H9 (cell line): ENCODE measurements around the gene PROKR1. TPM values are rescaled to one million over a fixed set of nuclear protein-coding genes. Genes with fewer than 3 reads are reported as not detected.
"Not testable (repeated sequence)": the region's sequence is repeated elsewhere in the genome, so short reads cannot be mapped to it uniquely, and the experiment has no call there.

Experiments used
- DNase-seq: peaks from one replicate; pipeline ENCODE4 v3.0.0-alpha.2; 2017
- H2AFZ ChIP-seq: one replicate; pipeline ENCODE4 v1.6.1; 2013; ENCODE audit warnings: mild to moderate bottlenecking, low read length, control low read depth, moderate library complexity
- H2AK5ac ChIP-seq: 2 replicates; pipeline ENCODE4 v1.6.1; 2013; ENCODE audit warnings: low read length, control low read depth, mixed read lengths; ENCODE audit not compliant: insufficient read length
- H2BK120ac ChIP-seq: one replicate; pipeline ENCODE4 v1.6.1; 2013; ENCODE audit warnings: low read depth, mild to moderate bottlenecking, low read length, control low read depth, inconsistent platforms; ENCODE audit not compliant: poor library complexity, severe bottlenecking
- H2BK12ac ChIP-seq: 2 replicates; pipeline ENCODE4 v1.6.1; 2013; ENCODE audit warnings: low read length, control low read depth, mixed read lengths, low read depth; ENCODE audit not compliant: insufficient read length
- H2BK15ac ChIP-seq: 2 replicates; pipeline ENCODE4 v1.6.1; 2013; ENCODE audit warnings: low read depth, low read length, control low read depth
- H2BK20ac ChIP-seq: one replicate; pipeline ENCODE4 v1.6.1; 2013; ENCODE audit warnings: low read depth, mild to moderate bottlenecking, low read length, control low read depth, inconsistent platforms; ENCODE audit not compliant: poor library complexity, severe bottlenecking
- H2BK5ac ChIP-seq: 2 replicates; pipeline ENCODE4 v1.6.1; 2013; ENCODE audit warnings: low read length, control low read depth, mixed read lengths; ENCODE audit not compliant: insufficient read length
- H3K14ac ChIP-seq: 2 replicates; pipeline ENCODE4 v1.6.1; 2013; ENCODE audit warnings: low read length, control low read depth; ENCODE audit not compliant: insufficient read depth
- H3K18ac ChIP-seq: 2 replicates; pipeline ENCODE4 v1.6.1; 2013; ENCODE audit warnings: low read depth, mild to moderate bottlenecking, mixed read lengths, low read length, control low read depth; ENCODE audit not compliant: insufficient read length
- H3K23ac ChIP-seq: 2 replicates; pipeline ENCODE4 v1.6.1; 2013; ENCODE audit warnings: low read length, control low read depth, mixed read lengths, low read depth; ENCODE audit not compliant: insufficient read length
- H3K23me2 ChIP-seq: 2 replicates; pipeline ENCODE4 v1.6.1; 2013; ENCODE audit warnings: low read depth, mild to moderate bottlenecking, mixed read lengths, low read length, control low read depth; ENCODE audit not compliant: insufficient read length, poor library complexity, severe bottlenecking
- H3K27ac ChIP-seq: 2 replicates; pipeline ENCODE4 v1.5.1; 2013; ENCODE audit warnings: low read length, control low read depth, mixed read lengths, low read depth; ENCODE audit not compliant: insufficient read length
- H3K27me3 ChIP-seq: 2 replicates; pipeline ENCODE4 v1.6.1; 2013; ENCODE audit warnings: low read length, control low read depth, inconsistent platforms; ENCODE audit not compliant: insufficient read depth
- H3K4ac ChIP-seq: 2 replicates; pipeline ENCODE4 v1.6.1; 2013; ENCODE audit warnings: low read depth, mild to moderate bottlenecking, control low read depth, inconsistent platforms, low read length, moderate library complexity
- H3K4me1 ChIP-seq: 2 replicates; pipeline ENCODE4 v1.6.1; 2013; ENCODE audit warnings: low read length, control low read depth, inconsistent platforms; ENCODE audit not compliant: insufficient read depth
- H3K4me2 ChIP-seq: 2 replicates; pipeline ENCODE4 v1.6.1; 2013; ENCODE audit warnings: low read length, control low read depth, mixed read lengths; ENCODE audit not compliant: insufficient read length, insufficient read depth
- H3K56ac ChIP-seq: 2 replicates; pipeline ENCODE4 v1.6.1; 2013; ENCODE audit warnings: low read depth, mild to moderate bottlenecking, mixed read lengths, low read length, control low read depth; ENCODE audit not compliant: insufficient read length
- H3K79me1 ChIP-seq: 2 replicates; pipeline ENCODE4 v1.6.1; 2013; ENCODE audit warnings: low read depth, mild to moderate bottlenecking, moderate library complexity, low read length, control low read depth, inconsistent platforms; ENCODE audit not compliant: insufficient read depth, poor library complexity, severe bottlenecking
- H3K79me2 ChIP-seq: 2 replicates; pipeline ENCODE4 v1.6.1; 2013; ENCODE audit warnings: low read length, control low read depth, inconsistent platforms; ENCODE audit not compliant: insufficient read depth
- H3K9ac ChIP-seq: 2 replicates; pipeline ENCODE4 v1.6.1; 2013; ENCODE audit warnings: low read length, control low read depth, mixed read lengths; ENCODE audit not compliant: insufficient read length; ENCODE audit errors: extremely low read depth
- H3K9me3 ChIP-seq: one replicate; pipeline ENCODE4 v1.6.1; 2013; ENCODE audit warnings: low read depth, low read length, inconsistent platforms; ENCODE audit not compliant: control insufficient read depth
- H3T11ph ChIP-seq: one replicate; pipeline ENCODE4 v1.6.1; 2013; ENCODE audit warnings: mild to moderate bottlenecking, low read length, control low read depth, inconsistent platforms
- H4K20me1 ChIP-seq: one replicate; pipeline ENCODE4 v1.6.1; 2013; ENCODE audit not compliant: control insufficient read depth, insufficient read length, insufficient read depth
- H4K5ac ChIP-seq: 2 replicates; pipeline ENCODE4 v1.6.1; 2013; ENCODE audit warnings: low read depth, mild to moderate bottlenecking, mixed read lengths, low read length, control low read depth; ENCODE audit not compliant: insufficient read length
- H4K8ac ChIP-seq: replicated peaks from 2 replicates; pipeline ENCODE4 v1.6.1; 2013; ENCODE audit warnings: low read length, control low read depth, mixed read lengths, low read depth; ENCODE audit not compliant: insufficient read length
- H4K91ac ChIP-seq: 2 replicates; pipeline ENCODE4 v1.6.1; 2013; ENCODE audit warnings: low read depth, mild to moderate bottlenecking, moderate library complexity, mixed read lengths, low read length, control low read depth; ENCODE audit not compliant: insufficient read length
- H3K27ac Mint-ChIP-seq, 3 experiments: 2 replicates in 2 of 3; 3 replicates in 1 of 3; pipeline ENCODE4 v1.8.0; 2020 to 2021; ENCODE audit warnings: mixed read lengths in 3 of 3, mild to moderate bottlenecking in 1 of 3, moderate library complexity in 1 of 3
- H3K27me3 Mint-ChIP-seq: 2 replicates; pipeline ENCODE4 v1.8.0; 2021; ENCODE audit warnings: low read depth, mild to moderate bottlenecking, moderate library complexity, mixed read lengths
- H3K36me3 Mint-ChIP-seq, 3 experiments: 2 replicates in 2 of 3; 3 replicates in 1 of 3; pipeline ENCODE4 v1.8.0; 2020 to 2021; ENCODE audit warnings: low read depth in 3 of 3, mixed read lengths in 3 of 3; ENCODE audit not compliant: insufficient read depth in 1 of 3
- H3K4me1 Mint-ChIP-seq, 2 experiments: 2 replicates each; pipeline ENCODE4 v1.8.0; 2020; ENCODE audit warnings: mixed read lengths in 2 of 2
- H3K4me3 Mint-ChIP-seq, 2 experiments: 2 replicates in 1 of 2; 3 replicates in 1 of 2; pipeline ENCODE4 v1.8.0; 2020 to 2021; ENCODE audit warnings: mild to moderate bottlenecking in 2 of 2, mixed read lengths in 2 of 2, moderate library complexity in 1 of 2
- H3K9me3 Mint-ChIP-seq, 2 experiments: 2 replicates in 1 of 2; 3 replicates in 1 of 2; pipeline ENCODE4 v1.8.0; 2020; ENCODE audit warnings: mild to moderate bottlenecking in 2 of 2, mixed read lengths in 2 of 2, moderate library complexity in 1 of 2
- WGBS: extraction: QIAGEN DNeasy Blood & Tissue Kit; methylation state at CpG from one replicate; pipeline ENCODE4 v1.1.7; 2013; ENCODE audit warnings: missing lambda C conversion rate, low lambda C conversion rate, mixed read lengths; ENCODE audit not compliant: insufficient read length; ENCODE audit errors: extremely low coverage; 5-methylcytosine and 5-hydroxymethylcytosine counted together
- total RNA-seq: library from RNA; stranded (reverse); gene quantifications from 2 replicates; pipeline ENCODE4 v1.2.1, GENCODE V29; 2021
- TF ChIP-seq, protein P1 (sequence below): fragments of 200-600 bp; sonication (generic); conservative IDR thresholded peaks from 3 replicates; pipeline ENCODE4 v1.8.0; 2021; ENCODE audit warnings: antibody characterized with exemption, mild to moderate bottlenecking

The PROKR1 gene
- total RNA-seq, 1 experiment from 2014 or later = 1.5 TPM

DNA sequence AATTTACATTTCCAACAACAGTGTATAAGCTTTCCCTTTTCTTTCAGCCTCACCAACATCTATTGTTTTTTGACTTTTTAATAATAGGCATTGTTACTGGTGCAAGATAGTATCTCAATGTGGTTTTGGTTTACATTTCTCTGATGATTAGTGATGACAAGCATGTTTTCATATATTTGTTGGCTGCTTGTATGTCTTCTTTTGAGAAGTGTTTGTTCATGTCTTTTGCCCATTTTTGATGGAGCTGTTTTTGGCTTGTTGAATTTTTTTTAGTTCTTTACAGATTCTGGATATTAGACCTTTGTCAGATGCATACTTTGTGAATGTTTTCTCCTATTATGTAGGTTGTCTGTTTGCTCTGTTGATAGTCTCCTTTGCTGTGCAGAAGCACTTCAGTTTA is 32.1 kb downstream of the PROKR1 start:
- Histone ChIP-seq H2BK15ac (no peak overlapping the region), H2BK120ac (no peak overlapping the region), H3K9me3 (no peaks in the 10 kb centered on the region), H3K23ac (no peak overlapping the region), H3K27me3 (no peaks in the 10 kb centered on the region), H3K4ac (no peak overlapping the region), H3K27ac (no peak overlapping the region), H3K4me2 (no peak overlapping the region), H3K23me2 (no peaks in the 10 kb centered on the region), H3K18ac (no peak overlapping the region), H3K14ac (no peak overlapping the region), H4K8ac (no peak overlapping the region), H2AFZ (no peak overlapping the region), H3K79me2 (no peaks in the 10 kb centered on the region), H2BK12ac (no peak overlapping the region), H4K5ac (no peak overlapping the region), H3T11ph (no peak overlapping the region), H3K9ac (no peak overlapping the region), H3K79me1 (no peaks in the 10 kb centered on the region), H4K91ac (no peak overlapping the region), H3K56ac (no peak overlapping the region), H2BK5ac (no peak overlapping the region), H2AK5ac (no peak overlapping the region), H3K4me1 (no peaks in the 10 kb centered on the region), H4K20me1 (no peaks in the 10 kb centered on the region), H2BK20ac (no peak overlapping the region)
- peaks cover 16 to 21% of the 10 kb centered on the region in 2 experiments for H3K4me1 Mint-ChIP-seq
- peaks cover 20 to 22% of the 10 kb centered on the region in 2 experiments for H3K9me3 Mint-ChIP-seq
- no peak overlapping the region for H3K4me3 Mint-ChIP-seq
- TF ChIP-seq, protein P1, sequence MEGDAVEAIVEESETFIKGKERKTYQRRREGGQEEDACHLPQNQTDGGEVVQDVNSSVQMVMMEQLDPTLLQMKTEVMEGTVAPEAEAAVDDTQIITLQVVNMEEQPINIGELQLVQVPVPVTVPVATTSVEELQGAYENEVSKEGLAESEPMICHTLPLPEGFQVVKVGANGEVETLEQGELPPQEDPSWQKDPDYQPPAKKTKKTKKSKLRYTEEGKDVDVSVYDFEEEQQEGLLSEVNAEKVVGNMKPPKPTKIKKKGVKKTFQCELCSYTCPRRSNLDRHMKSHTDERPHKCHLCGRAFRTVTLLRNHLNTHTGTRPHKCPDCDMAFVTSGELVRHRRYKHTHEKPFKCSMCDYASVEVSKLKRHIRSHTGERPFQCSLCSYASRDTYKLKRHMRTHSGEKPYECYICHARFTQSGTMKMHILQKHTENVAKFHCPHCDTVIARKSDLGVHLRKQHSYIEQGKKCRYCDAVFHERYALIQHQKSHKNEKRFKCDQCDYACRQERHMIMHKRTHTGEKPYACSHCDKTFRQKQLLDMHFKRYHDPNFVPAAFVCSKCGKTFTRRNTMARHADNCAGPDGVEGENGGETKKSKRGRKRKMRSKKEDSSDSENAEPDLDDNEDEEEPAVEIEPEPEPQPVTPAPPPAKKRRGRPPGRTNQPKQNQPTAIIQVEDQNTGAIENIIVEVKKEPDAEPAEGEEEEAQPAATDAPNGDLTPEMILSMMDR = no peak
- H3K36me3 Mint-ChIP-seq = peaks cover 3 to 27% (median 16%) of the 10 kb centered on the region in 3 experiments; a peak in 6 of 7 replicates
- no peak for DNase-seq
- peaks cover 3% of the 10 kb centered on the region; the same call in 1 of the 2 replicates for H3K27me3 Mint-ChIP-seq
- H3K27ac Mint-ChIP-seq = no peak overlapping the region

DNA sequence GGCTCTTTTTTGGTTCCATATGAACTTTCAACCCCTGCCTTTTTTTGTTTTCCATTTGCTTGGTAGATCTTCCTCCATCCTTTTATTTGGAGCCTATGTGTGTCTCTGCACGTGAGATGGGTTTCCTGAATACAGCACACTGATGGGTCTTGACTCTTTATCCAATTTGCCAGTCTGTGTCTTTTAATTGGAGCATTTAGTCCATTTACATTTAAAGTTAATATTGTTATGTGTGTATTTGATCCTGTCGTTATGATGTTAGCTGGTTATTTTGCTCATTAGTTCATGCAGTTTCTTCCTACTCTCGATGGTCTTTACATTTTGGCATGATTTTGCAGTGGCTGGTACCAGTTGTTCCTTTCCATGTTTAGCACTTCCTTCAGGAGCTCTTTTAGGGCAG is 34.5 kb downstream of the PROKR1 start:
- not testable (repeated sequence) for H2AK5ac ChIP-seq, DNase-seq, H3K27ac Mint-ChIP-seq, H3K18ac ChIP-seq, H2AFZ ChIP-seq, H3K14ac ChIP-seq, H3K9me3 ChIP-seq, H3K4me1 ChIP-seq, H4K20me1 ChIP-seq, H3K23ac ChIP-seq, H3K56ac ChIP-seq, H3T11ph ChIP-seq, H3K79me2 ChIP-seq, H4K91ac ChIP-seq, H2BK120ac ChIP-seq, H3K4me3 Mint-ChIP-seq, H4K8ac ChIP-seq, H4K5ac ChIP-seq, H3K9ac ChIP-seq, H3K27me3 Mint-ChIP-seq, H3K27ac ChIP-seq, H2BK20ac ChIP-seq, H2BK15ac ChIP-seq, H3K4me2 ChIP-seq, H2BK12ac ChIP-seq, H3K79me1 ChIP-seq, H2BK5ac ChIP-seq, H3K4ac ChIP-seq, H3K23me2 ChIP-seq, H3K27me3 ChIP-seq
- H3K9me3 Mint-ChIP-seq = peaks cover 29 to 34% of the 10 kb centered on the region in 2 experiments
- whole genome bisulfite sequencing = no CpG with 5 or more reads among the region's 3 CpGs
- peaks cover 5 to 10% of the 10 kb centered on the region in 2 experiments; a peak in 3 of 4 replicates for H3K4me1 Mint-ChIP-seq
- H3K36me3 Mint-ChIP-seq = peaks cover 17 to 42% (median 28%) of the 10 kb centered on the region in 3 experiments
